ENCODE data around the gene TTLL11. TPM values are rescaled to one million over a fixed set of nuclear protein-coding genes. Genes with fewer than 3 reads are reported as not detected.

The TTLL11 gene
- total and polyA plus RNA-seq, 2 of the 8 experiments (the other 6 are each of a cell fraction or from before 2014, with no cell fraction given) = 0.56 to 0.80 TPM

DNA sequence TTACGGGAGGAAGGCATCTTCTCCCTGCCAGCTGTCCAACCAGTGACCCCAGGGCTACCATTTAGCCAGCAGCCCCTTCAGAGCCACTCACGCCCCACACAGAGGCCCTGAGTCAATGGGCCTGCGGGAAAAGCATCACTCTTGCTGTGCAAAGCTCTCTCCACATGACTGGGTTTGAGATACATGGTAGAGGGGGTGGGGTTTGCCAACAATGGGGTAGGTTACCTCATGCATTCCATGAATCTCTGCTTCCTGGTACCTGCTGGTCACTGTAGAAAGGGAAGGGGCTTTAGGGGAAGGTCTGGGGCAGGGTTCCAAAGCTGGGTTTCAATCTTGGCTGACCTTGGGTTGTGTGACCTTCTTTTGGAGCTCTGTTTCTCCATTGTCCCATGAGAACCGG lies 22.9 kb upstream of the TTLL11 start (continued):
- TF ChIP-seq EGR1 (IDR thresholded peaks at IDR 0.05; ENCODE audit: borderline replicate concordance, low read depth, low read length) (no peak), KDM5A (IDR thresholded peaks at IDR 0.05; ENCODE audit: low read length) (no peak), GTF2F1 (IDR thresholded peaks at IDR 0.05; ENCODE audit: borderline replicate concordance, low read depth, low read length) (no peak), RBBP5 (IDR thresholded peaks at IDR 0.05; ENCODE audit: borderline replicate concordance, low read depth, low read length) (peak; percentile 63; the same call in 1 of the 2 replicates), RFX5 (IDR thresholded peaks at IDR 0.05; ENCODE audit: borderline replicate concordance, low read depth, low read length) (no peak), BACH1 (IDR thresholded peaks at IDR 0.05; ENCODE audit: low read length) (no peak)
- TF ChIP-seq, protein P1, sequence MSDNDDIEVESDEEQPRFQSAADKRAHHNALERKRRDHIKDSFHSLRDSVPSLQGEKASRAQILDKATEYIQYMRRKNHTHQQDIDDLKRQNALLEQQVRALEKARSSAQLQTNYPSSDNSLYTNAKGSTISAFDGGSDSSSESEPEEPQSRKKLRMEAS (IDR thresholded peaks at IDR 0.05) = 0 out of 2 replicates have a peak, but pooled peaks have one; percentile 20

Data from H1 (cell line).